Prostate gland (tissue), 2 donors: Measurements from ENCODE around the gene ALOXE3. TPM values are rescaled to one million over a fixed set of nuclear protein-coding genes. Genes with fewer than 3 reads are reported as not detected.

Source experiments
- DNase-seq: peaks from one replicate; pipeline ENCODE4 v3.0.0-alpha.2; 2019; ENCODE audit warnings: low spot score
- H3K27ac ChIP-seq, 2 donors: fragments of 200-600 bp; sonication (generic); 2 replicates each; pipeline ENCODE4 v1.5.1; 2017 to 2019
- H3K27me3 ChIP-seq: fragments of 200-600 bp; sonication (generic); replicated peaks from 2 replicates; pipeline ENCODE4 v1.5.1; 2019; ENCODE audit not compliant: insufficient read depth
- H3K36me3 ChIP-seq, 2 donors: fragments of 200-600 bp; sonication (generic); 1 replicate in 1 of 2; 2 replicates in 1 of 2; pipeline versions ENCODE4 v1.5.1 to v1.8.1; 2017 to 2019
- H3K4me1 ChIP-seq: fragments of 200-600 bp; sonication (generic); replicated peaks from 2 replicates; pipeline ENCODE4 v1.5.1; 2019
- H3K4me3 ChIP-seq, 2 donors: fragments of 200-600 bp; sonication (generic); 2 replicates each; pipeline ENCODE4 v1.5.1; 2017 to 2019
- H3K9me3 ChIP-seq: fragments of 200-600 bp; sonication (generic); 2 replicates; pipeline ENCODE4 v1.5.1; 2017
- POLR2A ChIP-seq: fragments of 450-650 bp; IDR thresholded peaks from one replicate; pipeline ENCODE4 v1.6.1; 2016; ENCODE audit warnings: antibody characterized with exemption, mild to moderate bottlenecking
- POLR2AphosphoS5 ChIP-seq: sonication (generic); formaldehyde crosslinking; IDR thresholded peaks from one replicate; pipeline ENCODE4 v1.6.1; 2017; ENCODE audit warnings: antibody characterized with exemption
- WGBS: methylation state at CpG from one replicate; pipeline ENCODE4 v1.1.5; 2018; 5-methylcytosine and 5-hydroxymethylcytosine counted together
- intact Hi-C: fragments of 100-400 bp; cut with DNase I; formaldehyde crosslinking; loops from one replicate; pipeline ENCODE4 v1.14.2; 2022
- total RNA-seq, 2 donors: library from RNA; depleted of rRNA; stranded (reverse); fragments of >200 nt; gene quantifications; one replicate each; pipeline ENCODE4 v1.1.0, GENCODE V29; 2016
- TF ChIP-seq, protein P1 (sequence below), 4 experiments: fragments of 200-600 bp in 2 of 4; fragments of 450-650 bp in 2 of 4; sonication (generic) in 2 of 4; IDR thresholded peaks; 1 replicate in 3 of 4; 2 replicates in 1 of 4; pipeline ENCODE4 v1.5.1; 2016 to 2019; ENCODE audit warnings: antibody characterized with exemption in 4 of 4, mild to moderate bottlenecking in 2 of 4, moderate library complexity in 2 of 4

The ALOXE3 gene
- total RNA-seq, result 1 to 10 TPM in 1 of 2 donors, not detected in 1; 2.4 TPM

DNA sequence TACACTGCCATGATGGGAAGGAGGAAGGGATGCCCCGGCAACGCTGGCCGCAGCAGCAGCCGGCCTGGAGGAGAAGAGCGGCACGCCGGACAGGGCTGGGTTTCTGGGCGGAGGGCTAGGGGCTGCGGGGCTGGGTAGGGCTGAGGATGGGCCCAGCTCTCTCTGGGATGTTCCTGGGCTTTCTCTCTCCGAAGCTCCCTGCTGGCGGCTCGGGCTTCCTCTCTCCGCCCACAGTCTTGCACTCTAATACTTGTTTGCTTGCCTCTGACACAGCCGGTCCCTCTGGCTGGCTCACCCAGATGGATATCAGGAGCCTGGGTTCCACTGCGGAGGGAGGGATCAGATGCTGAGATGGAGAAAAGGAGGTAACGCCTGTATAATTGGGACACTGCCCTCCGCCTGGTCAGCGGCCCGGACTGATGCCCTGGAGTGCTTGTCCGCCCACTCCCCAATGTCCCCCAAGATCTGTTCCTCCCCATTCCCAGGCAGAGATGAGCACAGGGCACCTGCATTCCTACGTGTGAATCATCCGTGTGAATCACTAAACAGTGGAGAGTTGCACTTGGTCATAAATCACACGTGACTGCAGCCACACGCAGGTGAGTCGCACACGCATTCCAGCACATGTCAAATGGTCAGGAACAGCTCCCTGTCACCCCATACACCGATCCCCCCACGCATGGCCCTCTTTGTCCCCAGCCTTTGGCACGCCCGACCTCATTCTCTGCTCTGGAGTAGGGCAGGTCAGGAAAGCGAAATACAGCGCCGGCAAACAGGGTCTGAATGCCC, at the start of gene ALOXE3:
Gene ALOXE3 (minus strand): TSS at position 535 of the 789 bp plus-strand sequence. CDS start 524 bp downstream, at position 11.
- Histone ChIP-seq H3K27ac (peak within 1 kb of the TSS; percentile 78 to 82), H3K4me1 (peaks cover 5% of the 10 kb centered on the region), H3K9me3 (no peaks in the 10 kb centered on the region), H3K36me3 (no peaks in the 10 kb centered on the region), H3K4me3 (peak within 1 kb of the TSS; percentile 34 to 44), H3K27me3 (no peaks in the 10 kb centered on the region)
- peak; percentile 67 for DNase-seq
- TF ChIP-seq, protein P1, sequence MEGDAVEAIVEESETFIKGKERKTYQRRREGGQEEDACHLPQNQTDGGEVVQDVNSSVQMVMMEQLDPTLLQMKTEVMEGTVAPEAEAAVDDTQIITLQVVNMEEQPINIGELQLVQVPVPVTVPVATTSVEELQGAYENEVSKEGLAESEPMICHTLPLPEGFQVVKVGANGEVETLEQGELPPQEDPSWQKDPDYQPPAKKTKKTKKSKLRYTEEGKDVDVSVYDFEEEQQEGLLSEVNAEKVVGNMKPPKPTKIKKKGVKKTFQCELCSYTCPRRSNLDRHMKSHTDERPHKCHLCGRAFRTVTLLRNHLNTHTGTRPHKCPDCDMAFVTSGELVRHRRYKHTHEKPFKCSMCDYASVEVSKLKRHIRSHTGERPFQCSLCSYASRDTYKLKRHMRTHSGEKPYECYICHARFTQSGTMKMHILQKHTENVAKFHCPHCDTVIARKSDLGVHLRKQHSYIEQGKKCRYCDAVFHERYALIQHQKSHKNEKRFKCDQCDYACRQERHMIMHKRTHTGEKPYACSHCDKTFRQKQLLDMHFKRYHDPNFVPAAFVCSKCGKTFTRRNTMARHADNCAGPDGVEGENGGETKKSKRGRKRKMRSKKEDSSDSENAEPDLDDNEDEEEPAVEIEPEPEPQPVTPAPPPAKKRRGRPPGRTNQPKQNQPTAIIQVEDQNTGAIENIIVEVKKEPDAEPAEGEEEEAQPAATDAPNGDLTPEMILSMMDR (IDR thresholded peaks at IDR 0.05), result peak in 2 of 4 experiments; percentile 12 to 20
- peak; percentile 30 for TF ChIP-seq POLR2AphosphoS5
- TF ChIP-seq POLR2A, result no peak
- 1% methylated on average over 33 of the region's 33 CpGs for WGBS
- intact Hi-C loops, result loop anchor here (2.0 kb wide), 1 partner anchor 103 kb away; no protein-coding TSS in a partner anchor

DNA sequence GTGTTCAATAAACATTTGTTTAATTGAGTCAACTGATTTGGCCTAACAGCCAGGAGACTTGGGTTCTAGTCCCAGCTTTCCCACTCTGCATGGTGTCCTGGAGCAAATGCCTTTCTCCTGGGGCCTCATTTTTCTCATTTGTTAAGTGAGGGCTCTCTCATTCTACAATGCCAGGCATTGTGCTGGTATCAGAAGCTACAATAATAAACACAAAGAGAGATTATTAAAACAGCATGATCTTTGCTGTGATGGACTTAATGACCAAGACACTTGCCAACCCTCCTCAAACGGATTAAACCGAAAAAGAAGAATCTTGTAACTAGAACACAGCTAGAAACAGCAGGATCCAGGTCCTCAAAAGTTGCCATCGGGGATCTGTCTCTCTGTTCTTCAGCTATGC, 49.2 kb upstream of the ALOXE3 start:
- Histone ChIP-seq H3K36me3 (no peaks in the 10 kb centered on the region), H3K9me3 (no peaks in the 10 kb centered on the region), H3K4me1 (peaks cover 3% of the 10 kb centered on the region), H3K27me3 (no peaks in the 10 kb centered on the region), H3K27ac (no peak overlapping the region), H3K4me3 (no peak overlapping the region)
- WGBS, result 78% methylated on average over 3 of the region's 3 CpGs
- DNase-seq, result no peak
- intact Hi-C loops, result no loop called here
- TF ChIP-seq, protein P1 (IDR thresholded peaks at IDR 0.05), result no peak
- TF ChIP-seq POLR2A (no peak), POLR2AphosphoS5 (no peak)

DNA sequence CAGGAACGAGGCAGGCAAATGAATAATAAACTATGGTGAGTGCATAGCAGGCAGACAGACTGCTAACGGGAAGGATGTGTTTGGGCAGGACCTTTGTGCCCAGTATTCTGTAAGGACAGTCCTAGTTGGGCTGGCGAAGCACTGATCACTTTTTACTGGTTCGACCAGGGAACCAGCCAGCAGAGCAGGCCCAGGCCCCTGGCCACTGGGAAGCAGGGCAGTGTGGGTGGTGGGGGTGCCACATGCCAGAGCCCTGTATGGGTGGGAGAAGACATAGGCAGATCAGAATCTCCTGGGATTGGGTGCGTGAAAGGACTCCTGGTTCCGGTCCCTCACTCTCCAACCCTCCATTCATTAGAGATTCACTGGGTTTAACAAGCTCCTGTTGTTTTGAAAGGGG, 48.4 kb upstream of the ALOXE3 start:
- H3K36me3 ChIP-seq, result no peaks in the 10 kb centered on the region
- no peaks in the 10 kb centered on the region for H3K9me3 ChIP-seq
- WGBS, result 47% methylated on average over 6 of the region's 6 CpGs
- intact Hi-C loops, result no loop called here
- peaks cover 5% of the 10 kb centered on the region for H3K4me1 ChIP-seq
- peak; percentile 68 for TF ChIP-seq POLR2AphosphoS5
- TF ChIP-seq POLR2A, result no peak
- no peaks in the 10 kb centered on the region for H3K27me3 ChIP-seq
- no peak overlapping the region for H3K4me3 ChIP-seq
- H3K27ac ChIP-seq, result peak overlapping the region; percentile 40 to 59
- no peak for DNase-seq

DNA sequence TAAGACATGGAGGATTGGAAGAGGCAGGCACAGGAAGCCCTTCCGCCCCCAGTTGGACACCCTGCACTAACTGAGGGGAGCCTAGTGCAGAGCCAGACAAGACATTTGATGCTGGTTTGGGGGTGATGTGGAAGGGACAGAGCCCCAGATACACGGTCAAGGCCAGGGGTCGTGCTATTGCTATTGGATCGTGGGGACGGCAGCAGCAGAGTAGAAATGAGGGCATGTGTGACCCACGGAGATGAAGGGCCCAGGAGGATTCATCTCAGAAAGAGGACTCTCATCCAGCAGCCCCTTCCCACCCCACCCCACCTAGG, 46.5 kb upstream of the ALOXE3 start:
- no peak for DNase-seq
- intact Hi-C loops, result no loop called here

DNA sequence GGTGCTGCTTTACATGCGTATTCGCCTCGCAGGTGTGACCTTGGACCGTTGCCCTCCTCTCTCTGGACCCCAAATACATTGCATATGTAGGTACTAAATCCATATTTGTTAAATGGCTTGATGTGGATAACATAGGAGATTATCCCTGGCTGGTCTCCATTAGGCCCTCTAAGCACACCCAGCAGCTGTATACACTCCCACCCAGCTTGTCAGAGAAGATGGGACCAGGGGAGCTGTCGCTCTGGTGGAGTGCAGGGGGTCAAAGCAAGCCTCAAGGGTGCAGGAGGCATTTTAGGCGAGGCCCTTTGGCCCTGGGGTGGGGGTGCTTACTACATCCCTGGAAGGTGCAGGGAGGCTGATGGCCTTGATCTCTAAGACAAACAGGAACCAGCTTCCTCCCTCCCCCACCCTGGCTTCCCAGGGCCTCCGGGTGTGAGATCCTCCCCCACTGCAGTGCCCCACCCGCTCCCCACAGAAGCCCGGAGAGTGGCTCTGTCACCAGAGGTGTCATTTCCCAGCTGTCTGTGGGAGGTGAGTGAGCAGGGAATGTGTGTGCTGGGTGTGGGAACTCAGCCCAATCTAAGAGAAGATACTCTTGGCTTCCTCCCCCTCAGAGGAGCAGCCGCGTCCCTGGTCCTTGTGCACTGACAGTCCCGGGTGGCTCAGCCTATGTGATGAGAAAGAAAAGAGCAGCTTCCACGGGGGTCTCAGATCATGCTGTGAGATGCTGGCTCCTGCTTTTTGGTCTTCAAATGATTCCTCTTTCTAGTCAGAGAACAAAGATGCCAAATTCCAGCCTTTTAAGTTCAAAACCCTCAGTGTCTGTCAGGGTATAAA, 45.9 kb upstream of the ALOXE3 start:
- peak; percentile 17 for TF ChIP-seq POLR2A
- TF ChIP-seq, protein P1 (IDR thresholded peaks at IDR 0.05), result no peak
- peak; percentile 52 for TF ChIP-seq POLR2AphosphoS5
- peak; percentile 49 for DNase-seq
- intact Hi-C loops, result no loop called here
- Histone ChIP-seq H3K9me3 (no peaks in the 10 kb centered on the region), H3K4me1 (peaks cover 21% of the 10 kb centered on the region), H3K36me3 (peaks cover 0 to 8% of the 10 kb centered on the region in 2 donors), H3K27ac (peak overlapping the region; percentile 100), H3K27me3 (no peaks in the 10 kb centered on the region), H3K4me3 (no peak overlapping the region)
- 27% methylated on average over 13 of the region's 13 CpGs for WGBS

More for the DNA sequence above, 46.5 kb upstream of the ALOXE3 start:
- Histone ChIP-seq H3K27ac (peak overlapping the region; percentile 100), H3K4me1 (peaks cover 20% of the 10 kb centered on the region), H3K27me3 (no peaks in the 10 kb centered on the region), H3K9me3 (no peaks in the 10 kb centered on the region), H3K4me3 (no peak overlapping the region), H3K36me3 (peaks cover 0 to 2% of the 10 kb centered on the region in 2 donors)
- 82% methylated on average over 6 of the region's 6 CpGs for WGBS
- no peak for TF ChIP-seq POLR2A
- TF ChIP-seq, protein P1 (IDR thresholded peaks at IDR 0.05), result no peak
- TF ChIP-seq POLR2AphosphoS5, result no peak
